GM12892 (cell line): Measurements from ENCODE around the gene ATXN1.

ENCODE experiments used
- POLR2A ChIP-seq: IDR thresholded peaks from 2 replicates; pipeline ENCODE4 v1.6.1; 2011; ENCODE audit warnings: low read depth, low read length, control low read depth
- TAF1 ChIP-seq: IDR thresholded peaks from 2 replicates; pipeline ENCODE4 v1.6.1; 2011; ENCODE audit warnings: low read depth, mild to moderate bottlenecking, control low read depth, low read length, borderline replicate concordance

GRCh38 chr6:16806363-16806762, 45.1 kb upstream of the ATXN1 start:
- no peak for TF ChIP-seq TAF1
- TF ChIP-seq POLR2A = no peak
